NCI-H774 (cell line): ENCODE results near the gene IMP4.

Source experiments
- DNase-seq: peaks from one replicate; lab custom pipeline; 2025; lab: John Stamatoyannopoulos, UW

IMP4 gene

GRCh38 chr2:130377491-130377890 lies 34.8 kb downstream of the IMP4 start:
- DNase-seq, result no peak

- no peak for DNase-seq
Measured at GRCh38 chr2:130378206-130378897, 35.7 kb downstream of the IMP4 start.

GRCh38 chr2:130378898-130379214 lies 36.2 kb downstream of the IMP4 start:
- DNase-seq, result no peak

GRCh38 chr2:130380096-130380934 lies 37.6 kb downstream of the IMP4 start:
- no peak for DNase-seq

DNA sequence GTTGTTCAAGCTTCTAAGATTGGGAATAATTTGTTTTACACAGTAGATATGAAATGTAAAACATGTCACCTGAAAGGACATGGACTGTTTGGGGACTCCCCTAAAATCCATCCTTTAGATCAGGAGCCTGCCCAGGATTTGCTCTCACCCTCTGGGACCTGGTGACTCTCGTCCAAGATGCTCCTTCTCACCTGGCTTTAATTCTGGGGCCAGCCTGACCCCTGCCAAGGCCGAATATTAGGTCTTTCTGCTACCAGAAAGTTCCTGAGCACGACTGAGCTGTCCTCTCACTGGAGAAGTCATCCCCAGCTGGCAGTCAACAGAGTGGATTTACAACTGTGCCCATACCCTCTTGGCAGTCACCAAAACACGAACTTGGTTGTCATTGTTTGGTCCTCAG lies 38.4 kb downstream of the IMP4 start:
- no peak for DNase-seq

DNA sequence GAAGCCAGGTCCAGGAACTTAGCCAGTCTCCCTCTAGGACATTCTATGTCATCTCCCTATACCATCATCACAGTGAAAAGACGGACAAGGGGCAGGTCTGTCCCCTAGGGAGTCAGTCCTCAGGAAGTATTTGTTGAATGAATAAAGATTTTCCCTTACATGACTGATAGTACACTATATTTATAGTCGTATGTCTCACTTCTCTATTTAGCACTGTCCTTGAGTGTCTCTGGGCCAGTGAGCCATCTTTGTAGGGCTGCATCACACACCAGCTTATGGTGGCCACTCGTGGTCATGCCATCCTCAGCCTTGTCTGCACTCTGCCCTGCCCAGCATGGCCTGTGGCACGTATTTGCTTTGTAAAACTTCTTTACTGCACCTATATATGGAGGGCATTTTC lies 38.9 kb downstream of the IMP4 start:
- no peak for DNase-seq

GRCh38 chr2:130382313-130382917 lies 39.7 kb downstream of the IMP4 start:
- DNase-seq, result no peak

DNA sequence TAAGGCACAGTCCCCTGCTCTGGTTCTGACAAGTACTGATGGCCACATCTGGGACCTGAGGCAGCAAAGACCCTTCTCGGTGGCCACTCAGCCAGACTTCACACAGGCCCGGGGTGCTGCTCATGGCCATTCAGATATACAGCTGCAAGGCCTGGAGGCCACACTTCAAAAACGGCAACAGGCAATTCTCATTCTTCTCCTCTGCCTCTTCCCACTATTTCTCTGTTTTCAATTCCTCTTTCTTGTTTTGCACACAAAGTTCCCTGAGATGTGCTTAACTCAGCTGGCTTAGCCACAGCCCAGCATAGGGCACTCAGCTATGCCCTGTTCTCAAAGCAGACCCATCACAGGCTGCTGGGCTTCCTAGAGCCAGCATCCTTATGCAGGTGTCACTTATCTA lies 43.0 kb downstream of the IMP4 start:
- no peak for DNase-seq

GRCh38 chr2:130387071-130387400 lies 44.3 kb downstream of the IMP4 start:
- no peak for DNase-seq

- DNase-seq, result no peak
Measured at GRCh38 chr2:130387804-130388203, 45.1 kb downstream of the IMP4 start.

DNA sequence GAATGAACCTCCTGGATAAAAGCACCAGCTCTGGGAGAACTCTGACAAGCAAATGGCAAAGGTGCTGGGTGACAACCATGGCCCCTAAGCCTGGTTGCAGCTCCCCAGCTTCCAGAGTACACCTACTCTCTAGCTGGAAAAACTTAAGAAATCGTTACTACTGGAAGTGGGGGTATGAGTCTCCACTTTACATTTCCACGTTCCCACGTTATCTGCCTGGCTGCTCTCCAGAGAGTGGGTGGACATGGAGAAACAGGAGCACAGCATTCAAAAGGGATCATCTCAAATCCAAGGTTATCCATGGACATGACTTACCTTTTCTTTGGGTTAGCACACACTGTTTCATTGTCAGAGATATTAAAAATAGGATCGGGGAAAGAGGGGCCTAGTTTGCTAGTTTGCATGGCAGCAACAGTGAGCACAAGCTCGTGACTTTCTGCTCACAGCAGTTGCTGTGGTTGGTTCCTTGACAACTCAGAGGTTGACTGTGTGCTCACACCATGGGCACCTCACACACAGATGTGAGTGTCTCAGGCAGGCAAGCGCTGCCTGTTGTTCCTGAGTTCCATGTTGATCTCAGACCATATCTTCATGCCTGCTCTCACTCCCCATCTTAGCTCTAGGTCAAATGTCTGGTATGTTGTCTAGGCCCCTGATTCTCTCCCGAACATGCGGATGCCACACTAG lies 45.7 kb downstream of the IMP4 start:
- no peak for DNase-seq

DNA sequence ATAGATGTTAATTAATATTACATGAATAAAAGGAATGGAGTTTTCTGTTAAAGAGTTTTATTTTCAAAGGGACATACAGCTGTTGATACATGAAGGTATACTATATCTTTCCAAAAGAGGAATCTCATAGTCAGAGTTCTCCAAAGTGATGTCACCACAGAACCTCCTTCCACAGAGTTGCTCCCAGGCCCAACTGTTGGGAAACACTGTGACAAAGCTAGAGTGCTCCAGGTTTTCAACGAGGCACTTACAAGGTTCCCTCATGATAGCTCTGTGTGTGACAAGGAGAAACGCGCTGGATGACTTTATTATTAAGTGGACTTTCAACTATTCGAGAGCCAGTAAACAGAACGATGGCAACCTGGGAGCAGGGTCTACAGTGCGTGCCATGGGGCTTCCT lies 46.7 kb downstream of the IMP4 start:
- DNase-seq, result no peak

DNA sequence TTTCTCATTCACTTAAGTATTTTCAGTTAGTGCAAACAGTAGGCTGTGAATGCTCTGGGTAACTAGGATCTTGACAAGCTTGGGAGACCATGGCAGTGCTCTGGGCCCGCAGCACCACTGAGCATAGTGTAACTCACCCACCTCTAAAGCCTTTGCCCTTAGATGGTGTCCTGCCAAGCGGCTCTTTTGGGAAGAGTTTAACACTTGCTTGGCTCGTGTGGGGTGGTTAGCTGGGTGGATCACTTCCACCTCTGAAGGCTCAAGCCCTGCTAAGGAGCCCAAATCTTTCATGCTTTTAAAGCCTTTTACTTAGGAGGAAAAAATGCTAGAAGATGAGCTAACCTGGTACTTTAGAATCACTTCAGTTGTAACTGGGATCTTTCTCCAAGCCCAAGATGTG lies 47.1 kb downstream of the IMP4 start:
- DNase-seq, result no peak

GRCh38 chr2:130390460-130391057 lies 47.9 kb downstream of the IMP4 start:
- no peak for DNase-seq

DNA sequence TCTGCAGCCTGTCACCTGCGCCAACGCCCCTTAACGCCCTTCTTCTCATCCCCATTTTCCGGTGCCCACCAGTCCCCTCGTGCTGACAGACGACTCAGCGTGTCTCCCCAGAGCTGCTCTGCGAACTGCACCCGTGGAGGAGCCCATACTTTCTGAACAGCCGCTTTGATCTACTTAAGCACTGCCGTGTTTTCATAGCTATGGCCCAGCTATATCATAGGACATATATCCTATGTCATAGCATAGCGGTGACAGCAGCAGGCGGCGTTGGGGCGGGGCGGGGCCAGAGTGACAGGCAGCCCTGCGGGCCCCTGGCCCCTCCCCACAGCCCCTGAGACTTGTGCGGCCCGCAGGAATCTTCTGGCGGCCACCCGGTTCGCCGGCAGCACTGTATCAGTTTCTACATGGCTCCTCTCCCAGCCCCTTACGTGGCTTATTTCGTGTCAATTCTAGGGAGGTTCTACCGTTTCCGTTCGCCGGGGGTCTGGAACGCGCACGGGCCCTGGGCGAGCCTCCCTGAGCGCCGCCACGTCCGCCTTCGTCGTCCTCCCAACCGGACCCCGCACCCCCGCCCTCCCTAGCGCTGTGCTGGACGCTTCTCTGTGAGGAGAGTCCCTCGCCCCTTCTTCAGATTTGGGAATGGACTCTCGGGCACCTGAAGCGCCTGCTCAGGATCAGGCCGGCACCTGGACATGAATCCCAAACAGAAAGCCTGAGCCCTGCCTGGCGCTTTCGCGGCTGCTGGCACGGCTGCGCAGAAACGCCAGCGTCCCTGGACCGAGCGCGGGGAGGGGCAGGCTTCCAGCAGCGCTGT lies 48.6 kb downstream of the IMP4 start:
- peak; percentile 40 for DNase-seq

- no peak for DNase-seq
Measured at GRCh38 chr2:130391872-130392670, 49.4 kb downstream of the IMP4 start.

- no peak for DNase-seq
Measured at GRCh38 chr2:130393318-130393910, 50.7 kb downstream of the IMP4 start.
